Activated CD8-positive, alpha-beta memory T cell treated with anti-CD3 and anti-CD28 coated beads, Interleukin-2, amount 50 U/mL, for 1 hour (primary cell): ENCODE results near the gene SLC38A10.
"Not testable (repeated sequence)": the region's sequence is repeated elsewhere in the genome, so short reads cannot be mapped to it uniquely, and the experiment has no call there.

Experiments
- DNase-seq: peaks from one replicate; pipeline ENCODE4 v3.0.0-alpha.2; 2020; ENCODE audit errors: extremely low read depth

The SLC38A10 gene

GRCh38 chr17:81230043-81230820, 64.9 kb downstream of the SLC38A10 start:
- no peak for DNase-seq

DNA sequence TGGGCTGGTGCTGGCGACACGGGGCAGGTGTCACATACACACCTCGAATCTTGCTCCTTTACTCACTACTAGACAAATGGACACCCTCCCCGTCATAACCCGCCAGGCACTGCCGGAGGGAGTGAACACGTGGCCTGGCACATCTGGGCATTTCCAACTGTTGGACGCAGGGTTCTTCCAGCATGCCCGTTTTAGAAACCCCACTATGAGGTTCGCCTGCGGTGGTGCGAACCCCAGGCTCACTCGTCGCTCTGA, 65.5 kb downstream of the SLC38A10 start:
- no peak for DNase-seq

- DNase-seq: no peak
Observed at GRCh38 chr17:81228834-81229665, 66.1 kb downstream of the SLC38A10 start.

GRCh38 chr17:81228420-81228819, 66.7 kb downstream of the SLC38A10 start:
- DNase-seq: no peak

GRCh38 chr17:81227630-81228029, 67.5 kb downstream of the SLC38A10 start:
- not testable (repeated sequence) for DNase-seq

DNA sequence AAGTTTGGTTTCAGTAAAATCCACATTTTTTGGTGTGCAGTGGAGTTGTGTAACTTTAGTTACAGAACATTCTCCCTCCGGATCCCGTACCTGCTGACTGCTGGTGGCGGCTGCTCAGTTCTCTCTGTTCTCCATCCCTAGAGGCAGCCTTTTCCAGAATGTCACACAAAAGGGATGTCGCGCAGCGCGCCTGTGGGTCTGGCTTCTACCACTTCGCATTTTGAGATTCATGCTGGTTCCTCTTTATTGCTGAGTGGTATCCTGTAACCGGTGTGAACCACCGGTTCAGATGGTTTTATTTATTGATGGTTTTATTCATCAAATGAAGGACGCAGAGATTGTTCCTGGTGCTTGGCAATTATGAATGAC, 71.4 kb downstream of the SLC38A10 start:
- no peak for DNase-seq

- DNase-seq: peak; percentile 96
Observed at GRCh38 chr17:81222906-81223761, 72.0 kb downstream of the SLC38A10 start, which contains the start of gene CEP131. TSS of gene CEP131 (minus strand) at chr17:81222965. CDS start at chr17:81220056, 2,909 bp downstream.

- no peak for DNase-seq
Observed at GRCh38 chr17:81222620-81222905, 72.5 kb downstream of the SLC38A10 start.

- DNase-seq: no peak
Observed at GRCh38 chr17:81221842-81222619, 73.1 kb downstream of the SLC38A10 start.

- DNase-seq: no peak
Observed at GRCh38 chr17:81221371-81221841, 73.7 kb downstream of the SLC38A10 start.

DNA sequence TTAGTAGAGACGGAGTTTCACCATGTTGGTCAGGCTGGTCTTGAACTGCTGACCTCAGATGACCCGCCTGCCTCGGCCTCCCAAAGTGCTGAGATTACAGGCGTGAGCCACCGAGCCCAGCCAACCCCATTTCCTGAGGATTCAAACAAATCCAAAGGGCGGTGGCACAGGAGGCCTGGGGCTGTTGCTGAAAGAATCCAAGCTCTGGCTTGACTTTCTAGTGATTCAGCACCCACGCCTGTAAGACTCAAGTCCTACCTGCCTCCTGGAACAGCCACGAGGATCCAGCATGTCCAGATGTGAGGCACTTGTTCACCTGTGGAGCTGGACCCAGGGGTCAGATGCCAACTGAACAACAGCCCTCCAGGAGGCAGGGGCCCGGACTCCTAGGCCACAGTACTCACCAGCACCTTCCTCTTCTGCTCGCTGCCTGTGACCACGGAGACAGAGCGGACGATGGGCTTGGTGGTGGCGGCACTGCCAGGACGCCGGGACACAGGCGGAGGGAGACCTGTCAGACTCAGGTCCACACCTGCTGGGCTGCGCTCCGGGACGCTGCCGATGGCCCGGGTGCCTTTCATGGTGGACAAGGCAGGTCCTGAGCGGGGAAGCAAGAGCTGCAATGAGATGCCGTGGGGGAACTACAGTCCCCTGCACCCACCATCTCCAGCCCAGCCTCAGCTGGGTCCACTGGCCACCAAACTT, 75.5 kb downstream of the SLC38A10 start:
- DNase-seq: no peak

- DNase-seq: no peak
Observed at GRCh38 chr17:81218991-81219390, 76.1 kb downstream of the SLC38A10 start.

DNA sequence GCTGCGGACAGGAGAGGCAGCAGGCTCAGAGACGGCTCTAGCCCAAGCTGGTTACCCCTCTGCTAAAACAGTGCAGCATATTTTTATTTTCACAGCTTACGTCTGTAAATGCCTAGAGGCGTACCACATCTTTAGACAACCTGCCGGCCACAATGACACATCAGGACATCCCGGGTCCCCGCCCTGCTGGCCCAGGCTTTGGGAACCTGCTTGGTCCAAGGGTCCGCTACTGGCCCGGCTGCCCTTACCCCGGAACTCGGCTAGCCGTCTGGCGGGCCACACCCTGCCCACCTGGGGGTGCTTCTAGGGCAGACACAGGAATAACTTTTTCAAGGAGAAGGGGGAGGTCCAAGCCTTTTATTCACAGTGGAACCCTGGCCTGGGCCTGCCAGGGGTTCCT, 76.6 kb downstream of the SLC38A10 start:
- DNase-seq: no peak

GRCh38 chr17:81217491-81217890, 77.6 kb downstream of the SLC38A10 start:
- no peak for DNase-seq

- no peak for DNase-seq
Observed at GRCh38 chr17:81213978-81214377, 81.1 kb downstream of the SLC38A10 start.

GRCh38 chr17:81212365-81212764, 82.7 kb downstream of the SLC38A10 start:
- no peak for DNase-seq

- DNase-seq: no peak
Observed at GRCh38 chr17:81210868-81211267, 84.2 kb downstream of the SLC38A10 start.

- DNase-seq: no peak
Observed at GRCh38 chr17:81210466-81210865, 84.6 kb downstream of the SLC38A10 start.

DNA sequence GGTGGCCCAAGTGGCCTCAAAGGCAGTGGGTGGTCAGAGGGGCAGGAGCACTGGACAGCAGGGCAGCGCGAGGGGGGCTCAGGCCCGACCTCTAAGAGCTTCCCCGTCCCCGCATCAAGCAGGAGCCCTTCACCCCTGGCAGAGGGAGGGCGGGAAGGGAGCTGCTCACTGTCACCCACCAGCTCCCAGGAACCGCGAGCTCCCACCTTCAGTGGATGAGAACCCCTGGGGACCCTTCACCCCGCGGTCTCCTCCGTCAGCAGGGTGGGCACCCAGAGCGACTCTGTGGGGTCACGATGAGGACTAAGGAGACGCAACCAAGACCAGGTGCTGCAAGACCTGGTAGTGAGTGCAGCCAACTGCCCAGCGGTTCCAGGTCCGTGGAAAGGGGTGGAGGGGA, 86.0 kb downstream of the SLC38A10 start:
- no peak for DNase-seq

DNA sequence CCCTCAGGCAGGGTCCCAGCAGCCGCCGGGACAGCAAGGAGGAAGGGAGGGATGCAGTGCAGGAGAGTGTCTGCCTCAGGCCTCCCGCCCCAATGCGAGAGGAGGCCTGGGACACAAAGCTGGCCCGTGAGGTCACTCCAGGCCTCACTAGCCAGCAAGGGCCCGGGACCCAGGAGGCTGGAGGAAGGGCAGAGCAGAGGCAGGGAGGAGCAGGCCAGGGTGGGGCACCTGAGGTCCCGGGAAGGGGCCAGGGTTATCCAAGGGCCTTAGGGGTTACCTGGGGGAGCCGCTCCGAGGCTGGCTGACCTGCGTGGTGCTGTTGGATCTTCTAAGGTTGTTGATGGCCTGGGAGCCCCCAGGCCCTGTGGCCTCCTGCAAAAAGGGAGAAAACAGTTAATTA, 86.5 kb downstream of the SLC38A10 start:
- no peak for DNase-seq
